PFSK-1 (cell line): ENCODE results near the gene MS4A5.

Source experiments
- FOXP2 ChIP-seq: optimal IDR thresholded peaks from 2 replicates; pipeline ENCODE3; 2011; ENCODE audit warnings: borderline replicate concordance, control low read depth, inconsistent platforms; ENCODE audit not compliant: insufficient read depth; ENCODE audit errors: extremely low read length, extremely low read depth
- POLR2AphosphoS5 ChIP-seq: IDR thresholded peaks from 2 replicates; pipeline ENCODE4 v1.6.1; 2012; ENCODE audit warnings: low read depth, mild to moderate bottlenecking, control low read depth, low read length, moderate library complexity
- SIN3A ChIP-seq: IDR thresholded peaks from 2 replicates; pipeline ENCODE4 v1.6.1; 2012; ENCODE audit warnings: mild to moderate bottlenecking, low read length, moderate library complexity, borderline replicate concordance; ENCODE audit not compliant: insufficient read depth
- TAF1 ChIP-seq: IDR thresholded peaks from 2 replicates; pipeline ENCODE4 v1.6.1; 2012; ENCODE audit warnings: low read length, control low read depth, borderline replicate concordance; ENCODE audit not compliant: insufficient read depth
- TF ChIP-seq, protein P1 (sequence below), 2 experiments: IDR thresholded peaks; 2 replicates each; pipeline versions ENCODE4 v1.6.1 to v1.8.0; 2011 to 2012; ENCODE audit warnings: low read depth in 2 of 2, low read length in 2 of 2, control low read depth in 1 of 2, inconsistent platforms in 1 of 2, mild to moderate bottlenecking in 1 of 2, moderate library complexity in 1 of 2; ENCODE audit not compliant: insufficient read depth in 1 of 2

Gene MS4A5

DNA sequence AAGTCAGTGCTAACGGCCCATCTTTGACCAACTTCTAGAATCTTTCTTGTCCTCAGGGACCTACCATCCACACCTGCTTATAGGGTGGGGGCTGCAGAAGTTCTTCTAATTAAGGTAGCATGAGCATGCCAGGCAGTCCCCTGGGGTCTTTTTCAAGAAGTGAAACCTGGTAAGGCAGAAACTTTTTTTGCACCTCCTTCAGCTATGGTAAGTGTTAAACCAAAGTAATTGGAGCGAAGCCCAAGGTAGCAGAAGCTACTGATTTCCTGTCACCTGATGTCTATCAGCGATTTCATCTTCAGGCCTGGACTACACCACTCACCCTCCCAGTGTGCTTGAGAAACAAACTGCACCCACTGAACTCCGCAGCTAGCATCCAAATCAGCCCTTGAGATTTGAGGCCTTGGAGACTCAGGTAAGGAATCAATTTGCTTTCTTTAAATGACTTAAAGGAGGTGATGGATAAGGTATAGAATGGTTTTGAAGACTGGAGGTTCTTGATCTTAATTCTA is 26.2 kb downstream of the MS4A5 start, which contains the start of gene MS4A1:
TSS of gene MS4A1 (plus strand) at position 317 of the 512 bp plus-strand sequence. CDS start 6,528 bp downstream, outside the sequence.
- TF ChIP-seq TAF1 (no peak), SIN3A (no peak), POLR2AphosphoS5 (no peak), FOXP2 (no peak)
- TF ChIP-seq, protein P1, sequence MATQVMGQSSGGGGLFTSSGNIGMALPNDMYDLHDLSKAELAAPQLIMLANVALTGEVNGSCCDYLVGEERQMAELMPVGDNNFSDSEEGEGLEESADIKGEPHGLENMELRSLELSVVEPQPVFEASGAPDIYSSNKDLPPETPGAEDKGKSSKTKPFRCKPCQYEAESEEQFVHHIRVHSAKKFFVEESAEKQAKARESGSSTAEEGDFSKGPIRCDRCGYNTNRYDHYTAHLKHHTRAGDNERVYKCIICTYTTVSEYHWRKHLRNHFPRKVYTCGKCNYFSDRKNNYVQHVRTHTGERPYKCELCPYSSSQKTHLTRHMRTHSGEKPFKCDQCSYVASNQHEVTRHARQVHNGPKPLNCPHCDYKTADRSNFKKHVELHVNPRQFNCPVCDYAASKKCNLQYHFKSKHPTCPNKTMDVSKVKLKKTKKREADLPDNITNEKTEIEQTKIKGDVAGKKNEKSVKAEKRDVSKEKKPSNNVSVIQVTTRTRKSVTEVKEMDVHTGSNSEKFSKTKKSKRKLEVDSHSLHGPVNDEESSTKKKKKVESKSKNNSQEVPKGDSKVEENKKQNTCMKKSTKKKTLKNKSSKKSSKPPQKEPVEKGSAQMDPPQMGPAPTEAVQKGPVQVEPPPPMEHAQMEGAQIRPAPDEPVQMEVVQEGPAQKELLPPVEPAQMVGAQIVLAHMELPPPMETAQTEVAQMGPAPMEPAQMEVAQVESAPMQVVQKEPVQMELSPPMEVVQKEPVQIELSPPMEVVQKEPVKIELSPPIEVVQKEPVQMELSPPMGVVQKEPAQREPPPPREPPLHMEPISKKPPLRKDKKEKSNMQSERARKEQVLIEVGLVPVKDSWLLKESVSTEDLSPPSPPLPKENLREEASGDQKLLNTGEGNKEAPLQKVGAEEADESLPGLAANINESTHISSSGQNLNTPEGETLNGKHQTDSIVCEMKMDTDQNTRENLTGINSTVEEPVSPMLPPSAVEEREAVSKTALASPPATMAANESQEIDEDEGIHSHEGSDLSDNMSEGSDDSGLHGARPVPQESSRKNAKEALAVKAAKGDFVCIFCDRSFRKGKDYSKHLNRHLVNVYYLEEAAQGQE (IDR thresholded peaks at IDR 0.05; ENCODE audit: insufficient read depth in 1 of 2, low read depth in 2 of 2, low read length in 2 of 2), result no peak

DNA sequence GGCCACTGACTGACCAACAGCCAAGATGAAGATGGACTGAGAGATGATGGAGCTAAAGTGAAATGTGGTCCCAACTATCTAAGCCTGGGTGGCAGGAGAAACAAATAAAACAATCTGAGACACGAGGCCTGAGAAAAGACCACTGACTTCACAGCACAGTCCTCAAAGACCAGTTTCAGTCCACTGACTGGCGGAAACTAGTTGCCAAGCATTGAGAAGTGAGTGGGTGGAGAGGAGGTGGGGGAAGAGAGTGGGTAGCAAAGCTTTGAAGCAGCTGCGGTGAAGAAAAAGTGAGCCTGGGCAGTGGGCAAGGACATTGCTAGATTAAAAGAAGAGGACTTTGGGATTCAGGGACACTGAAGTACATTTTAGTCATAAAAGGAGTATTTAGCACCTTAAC is 28.2 kb downstream of the MS4A5 start:
- no peak for TF ChIP-seq FOXP2
- TF ChIP-seq SIN3A, result no peak
- no peak for TF ChIP-seq POLR2AphosphoS5
- TF ChIP-seq, protein P1 (IDR thresholded peaks at IDR 0.05; ENCODE audit: insufficient read depth in 1 of 2, low read depth in 2 of 2, low read length in 2 of 2), result no peak
- TF ChIP-seq TAF1, result no peak

DNA sequence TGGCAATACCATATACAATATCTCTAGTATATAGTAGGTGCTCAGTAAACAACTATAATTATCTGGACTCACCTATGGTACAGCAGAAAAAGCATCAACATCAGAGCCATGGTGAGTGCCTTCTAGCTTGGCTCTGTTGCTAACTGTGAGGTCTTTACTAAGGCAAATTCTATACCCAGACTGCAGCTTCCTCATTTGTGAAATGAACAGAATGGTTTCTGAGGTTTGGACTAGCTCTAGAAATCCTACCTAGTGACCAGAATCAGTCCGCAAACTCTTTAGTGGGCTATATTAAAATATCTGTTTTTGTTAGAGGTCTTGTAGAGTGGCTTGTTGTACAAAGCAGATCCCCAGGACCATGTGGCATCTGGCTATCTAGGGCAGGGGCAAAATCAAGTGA is 30.0 kb downstream of the MS4A5 start:
- TF ChIP-seq FOXP2 (no peak), SIN3A (no peak), TAF1 (no peak), POLR2AphosphoS5 (no peak)
- TF ChIP-seq, protein P1 (IDR thresholded peaks at IDR 0.05; ENCODE audit: insufficient read depth in 1 of 2, low read depth in 2 of 2, low read length in 2 of 2), result no peak

DNA sequence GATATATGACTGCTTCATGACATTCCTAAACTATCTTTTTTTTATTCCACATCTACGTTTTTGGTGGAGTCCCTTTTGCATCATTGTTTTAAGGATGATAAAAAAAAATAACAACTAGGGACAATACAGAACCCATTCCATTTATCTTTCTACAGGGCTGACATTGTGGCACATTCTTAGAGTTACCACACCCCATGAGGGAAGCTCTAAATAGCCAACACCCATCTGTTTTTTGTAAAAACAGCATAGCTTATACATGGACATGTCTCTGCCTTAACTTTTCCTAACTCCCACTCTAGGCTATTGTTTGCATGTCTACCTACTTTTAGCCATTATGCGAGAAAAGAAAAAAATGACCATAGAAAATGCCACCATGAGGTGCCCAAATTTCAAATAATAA is 39.5 kb downstream of the MS4A5 start:
- TF ChIP-seq SIN3A (no peak), TAF1 (no peak), POLR2AphosphoS5 (no peak), FOXP2 (no peak)
- TF ChIP-seq, protein P1 (IDR thresholded peaks at IDR 0.05; ENCODE audit: insufficient read depth in 1 of 2, low read depth in 2 of 2, low read length in 2 of 2), result no peak

DNA sequence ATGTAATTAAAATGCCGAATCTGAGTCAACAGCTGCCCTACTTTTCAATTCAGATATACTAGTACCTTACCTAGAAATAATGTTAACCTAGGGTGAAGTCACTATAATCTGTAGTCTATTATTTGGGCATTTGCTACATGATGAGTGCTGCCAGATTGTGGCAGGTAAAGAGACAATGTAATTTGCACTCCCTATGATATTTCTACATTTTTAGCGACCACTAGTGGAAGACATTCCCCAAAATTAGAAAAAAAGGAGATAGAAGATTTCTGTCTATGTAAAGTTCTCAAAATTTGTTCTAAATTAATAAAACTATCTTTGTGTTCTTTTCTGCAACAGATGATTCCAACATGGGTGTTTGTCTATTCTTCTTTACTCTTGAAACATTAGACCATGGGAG is 40.4 kb downstream of the MS4A5 start:
- TF ChIP-seq, protein P1 (IDR thresholded peaks at IDR 0.05; ENCODE audit: insufficient read depth in 1 of 2, low read depth in 2 of 2, low read length in 2 of 2), result no peak
- TF ChIP-seq FOXP2 (no peak), POLR2AphosphoS5 (no peak), TAF1 (no peak), SIN3A (no peak)
